Stimulated activated CD4-positive, alpha-beta T cell treated with anti-CD3 and anti-CD28 coated beads, Interleukin-4, amount 100 ng/mL, for 24 hours (primary cell): Measurements from ENCODE around the gene TCHHL1.

ENCODE experiments used
- DNase-seq: peaks from one replicate; pipeline ENCODE4 v3.0.0-alpha.2; 2020

Gene TCHHL1

DNA sequence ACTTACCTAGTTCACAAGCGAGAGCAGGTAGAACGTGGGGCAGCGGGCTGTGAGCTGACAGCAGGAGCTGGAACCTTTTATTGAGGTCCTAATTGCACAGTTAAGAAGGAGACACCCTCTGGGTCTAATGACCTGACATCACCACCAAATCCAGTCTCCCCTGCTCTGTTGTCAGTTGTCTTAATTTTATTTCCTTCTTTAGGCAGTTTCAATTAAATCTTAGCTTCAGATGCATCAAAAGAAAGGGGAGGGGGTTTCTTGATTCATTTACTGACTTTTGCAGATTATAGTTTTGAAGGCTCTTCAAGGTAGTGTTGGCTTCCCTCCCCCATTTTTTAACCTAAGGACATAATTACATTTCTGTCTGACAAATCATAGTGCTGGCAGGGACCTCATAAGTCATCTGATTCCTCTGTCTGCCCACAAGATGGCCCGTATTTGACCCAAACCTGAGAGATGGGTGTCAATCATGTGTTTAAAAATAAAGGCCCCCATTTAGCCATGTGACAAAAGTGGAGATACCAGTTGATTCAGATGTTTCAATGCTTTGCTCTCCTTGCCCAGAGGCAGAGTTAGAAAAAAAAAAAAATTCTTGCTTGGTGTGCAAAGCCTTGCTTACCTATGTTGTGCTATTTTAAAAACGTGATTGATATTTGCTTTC is at the start of gene TCHHL1:
TSS of gene TCHHL1 (minus strand) at position 51 of the 661 bp plus-strand sequence. CDS start 921 bp downstream, outside the sequence.
- no peak for DNase-seq

DNA sequence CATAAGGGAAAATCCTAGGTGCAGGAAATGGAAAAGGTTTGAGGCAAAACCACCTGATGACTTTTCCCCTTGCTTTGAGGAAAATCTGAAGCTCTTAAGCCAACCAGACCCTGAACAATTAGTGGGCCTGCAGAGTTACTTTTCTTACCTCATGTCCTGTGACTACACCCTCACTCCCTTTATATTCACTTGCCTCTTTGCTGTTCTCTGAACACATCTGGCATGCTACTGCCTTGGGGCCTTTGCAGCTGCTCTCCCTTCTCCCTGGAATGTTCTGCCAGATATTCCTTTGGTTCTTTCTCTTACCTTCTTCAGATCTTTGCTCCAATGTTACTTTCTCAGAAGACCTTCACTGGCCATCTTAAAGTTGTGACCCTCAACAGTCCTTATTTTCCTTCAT is 48.4 kb upstream of the TCHHL1 start:
- DNase-seq, result no peak

DNA sequence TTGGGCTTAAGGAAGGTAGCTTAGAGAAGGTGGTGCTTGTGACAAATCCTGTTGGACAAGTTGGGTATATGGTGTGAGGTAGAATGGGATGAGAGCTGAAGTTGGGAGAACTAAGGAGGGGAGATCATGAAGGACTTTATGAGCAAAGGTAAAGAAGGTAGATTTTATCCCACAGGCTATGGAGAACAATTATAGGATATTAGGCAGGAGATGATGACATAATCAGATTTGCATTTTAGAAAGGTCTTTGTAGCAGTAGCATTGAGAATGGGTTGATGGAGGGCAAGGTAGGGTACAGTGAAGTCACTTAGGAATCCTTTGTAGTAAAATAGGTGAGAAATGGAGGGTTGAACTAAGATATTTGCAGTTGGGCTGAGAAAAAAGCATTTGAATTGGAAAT is 41.3 kb upstream of the TCHHL1 start:
- DNase-seq, result no peak

DNA sequence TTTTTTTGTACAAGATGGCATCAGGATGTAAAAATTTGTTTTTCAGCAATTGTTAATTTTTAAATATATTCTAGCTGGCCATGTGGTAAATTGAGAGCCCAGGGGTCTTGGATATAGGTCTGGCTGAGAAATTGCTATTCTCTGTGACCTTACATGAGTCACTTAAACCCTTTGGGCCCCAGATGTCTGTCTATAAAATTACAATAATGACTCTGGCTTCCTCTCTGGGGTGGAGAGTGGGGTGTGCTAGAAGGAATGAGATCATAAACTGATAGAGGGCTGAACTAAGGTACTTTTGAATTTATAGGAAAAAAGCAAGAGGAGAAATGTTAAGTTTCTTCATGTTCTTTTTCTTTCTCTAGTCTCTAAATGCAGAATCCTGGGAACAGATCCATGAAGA is 38.8 kb upstream of the TCHHL1 start:
- no peak for DNase-seq

DNA sequence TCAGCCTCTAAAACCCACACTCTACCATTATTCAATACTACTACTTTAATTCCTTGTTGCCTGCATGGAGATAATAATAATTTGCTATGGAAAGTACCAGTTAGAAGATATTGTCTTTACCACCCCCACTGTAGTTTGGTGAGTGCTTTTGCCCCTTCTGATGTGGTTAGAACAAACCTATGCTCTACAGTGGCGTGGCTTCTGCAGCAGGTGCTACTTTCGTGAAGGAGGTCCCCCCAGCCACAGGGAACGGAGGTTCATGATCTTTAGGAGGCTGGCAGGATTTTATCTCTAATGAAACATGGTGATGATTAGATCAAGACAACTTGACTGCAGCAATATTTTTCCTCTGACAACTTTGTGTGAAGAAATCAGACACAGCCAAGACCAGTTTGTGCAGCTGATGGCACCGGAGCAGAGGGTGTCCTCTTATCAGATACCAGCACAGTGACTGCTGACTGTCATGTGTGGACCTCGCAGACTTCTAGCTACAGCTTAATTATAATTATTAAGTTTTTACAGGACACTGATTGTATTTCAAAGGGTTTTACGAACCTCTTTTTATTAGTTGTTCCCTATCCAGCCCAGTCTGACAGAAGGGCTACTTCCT is 37.1 kb upstream of the TCHHL1 start:
- no peak for DNase-seq

DNA sequence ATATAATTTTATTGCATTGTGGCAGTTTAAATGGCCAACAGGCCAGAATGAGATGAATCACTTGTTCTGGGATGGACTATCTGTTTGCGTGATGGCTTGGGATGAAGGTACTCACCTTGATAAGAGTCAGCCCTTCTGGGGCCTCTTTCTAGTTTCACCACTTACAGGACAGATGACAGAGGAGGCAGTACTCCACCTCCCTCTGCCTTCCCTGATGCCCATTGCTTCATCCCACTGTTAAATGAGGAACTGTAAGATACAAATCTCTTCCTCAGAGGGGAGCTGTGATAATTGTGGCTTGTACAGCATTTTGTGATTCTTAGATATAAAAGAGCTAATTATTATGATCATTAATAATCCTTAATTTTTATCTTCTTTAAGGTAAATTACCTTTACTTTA is 30.1 kb upstream of the TCHHL1 start:
- DNase-seq, result no peak

DNA sequence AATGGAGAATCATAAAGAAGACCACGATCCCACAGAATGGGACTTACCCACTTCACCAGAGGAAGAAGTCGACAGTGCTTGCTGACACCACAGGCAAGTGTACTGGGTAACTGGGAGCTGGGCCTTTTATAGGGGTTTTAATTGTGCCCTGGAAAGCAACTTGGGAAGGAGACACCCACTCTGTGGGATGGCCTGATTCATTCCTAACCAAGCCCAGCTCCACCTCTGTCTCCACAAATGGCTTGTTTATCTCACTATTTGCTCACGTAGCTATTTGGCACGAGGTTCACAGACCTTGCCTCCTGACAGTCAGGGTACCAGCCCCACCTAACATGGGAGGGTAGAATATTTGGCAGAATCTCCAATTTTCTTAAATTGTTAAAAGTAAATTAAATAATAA is 26.5 kb upstream of the TCHHL1 start, which contains the start of gene TCHH:
TSS of gene TCHH (minus strand) at position 101 of the 400 bp plus-strand sequence. CDS start 1,364 bp downstream, outside the sequence.
- DNase-seq, result no peak

DNA sequence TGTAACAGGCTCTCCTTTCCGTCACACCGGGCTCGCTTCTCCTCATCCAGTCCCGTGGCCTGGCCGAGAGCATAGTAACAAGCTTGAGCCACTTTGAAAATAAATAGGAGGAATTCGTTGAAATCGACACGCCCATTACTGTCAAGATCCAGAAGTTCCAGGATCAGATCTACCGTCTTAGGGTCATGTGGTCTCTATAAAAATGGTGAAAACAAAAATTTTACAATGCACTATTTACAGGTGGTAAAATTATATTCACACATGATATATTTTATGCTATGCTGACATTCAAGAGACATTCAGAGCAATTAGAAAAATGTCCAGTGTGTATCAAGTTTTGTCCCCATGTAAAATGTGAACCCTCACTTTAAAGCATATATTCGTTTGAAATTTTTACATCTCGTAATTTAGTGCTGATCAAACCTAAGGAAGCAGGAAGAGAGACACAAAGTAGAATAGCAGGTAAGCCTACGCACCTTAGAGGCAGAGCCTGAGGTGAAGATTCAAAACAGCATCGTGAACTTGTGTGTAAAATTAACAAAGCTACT is 24.1 kb upstream of the TCHHL1 start:
- DNase-seq, result no peak

DNA sequence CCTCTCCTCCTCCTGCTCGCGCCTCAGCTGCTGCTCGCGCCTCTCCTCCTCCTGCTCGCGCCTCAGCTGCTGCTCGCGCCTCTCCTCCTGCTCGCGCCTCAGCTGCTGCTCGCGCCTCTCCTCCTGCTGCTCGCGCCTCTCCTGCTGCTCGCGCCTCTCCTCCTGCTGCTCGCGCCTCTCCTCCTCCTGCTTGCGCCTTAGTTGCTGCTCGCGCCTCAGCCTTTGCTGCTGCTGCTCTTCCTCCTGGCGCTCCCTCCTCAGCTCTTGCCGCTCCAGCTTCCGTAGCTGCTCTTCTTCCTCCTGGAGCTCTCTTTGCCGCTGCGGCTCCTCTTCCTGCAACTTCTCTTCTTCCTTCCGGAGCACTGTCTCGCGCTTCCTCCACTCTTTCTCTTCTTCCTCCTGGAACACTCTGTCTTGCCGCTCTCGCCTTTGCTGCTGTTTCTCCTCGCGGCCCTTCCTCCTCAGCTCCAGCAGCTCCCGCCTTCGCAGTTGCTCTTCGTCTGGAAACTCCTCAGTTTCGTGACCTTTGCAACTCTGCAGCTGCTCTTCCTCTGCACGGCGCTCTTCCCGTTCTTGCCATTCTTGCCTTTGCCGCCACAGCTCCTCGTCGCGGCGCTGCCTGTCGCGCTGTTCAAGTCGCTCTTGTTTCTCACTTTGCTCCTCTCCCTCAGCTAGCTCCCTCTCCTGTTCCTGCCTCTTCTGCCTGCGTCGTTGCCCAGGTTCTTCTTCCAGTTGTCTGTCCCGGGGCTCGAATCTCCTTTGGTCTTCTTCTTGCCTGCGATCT is 23.4 kb upstream of the TCHHL1 start:
- DNase-seq, result peak; percentile 7

DNA sequence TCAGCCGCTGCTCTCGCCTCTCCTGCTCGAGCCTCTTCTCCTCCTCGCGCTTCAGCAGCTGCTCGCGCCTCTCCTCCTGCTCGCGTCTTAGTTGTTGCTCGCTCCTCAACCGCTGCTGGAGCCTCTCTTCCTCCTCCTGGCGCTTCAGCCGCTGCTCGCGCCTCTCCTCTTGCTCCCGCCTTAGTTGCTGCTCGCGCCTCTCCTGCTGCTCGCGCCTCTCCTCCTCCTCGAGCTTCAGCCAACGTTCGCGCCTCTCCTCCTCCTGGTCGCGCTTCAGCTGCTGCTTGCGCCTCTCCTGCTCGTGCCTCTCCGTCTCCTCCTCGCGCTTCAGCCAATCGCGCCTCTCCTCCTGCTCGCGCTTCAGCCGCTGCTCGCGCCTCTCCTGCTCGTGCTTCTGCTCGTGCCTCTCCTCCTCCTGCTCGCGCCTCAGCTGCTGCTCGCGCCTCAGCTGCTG is 22.7 kb upstream of the TCHHL1 start:
- DNase-seq, result peak; percentile 12

DNA sequence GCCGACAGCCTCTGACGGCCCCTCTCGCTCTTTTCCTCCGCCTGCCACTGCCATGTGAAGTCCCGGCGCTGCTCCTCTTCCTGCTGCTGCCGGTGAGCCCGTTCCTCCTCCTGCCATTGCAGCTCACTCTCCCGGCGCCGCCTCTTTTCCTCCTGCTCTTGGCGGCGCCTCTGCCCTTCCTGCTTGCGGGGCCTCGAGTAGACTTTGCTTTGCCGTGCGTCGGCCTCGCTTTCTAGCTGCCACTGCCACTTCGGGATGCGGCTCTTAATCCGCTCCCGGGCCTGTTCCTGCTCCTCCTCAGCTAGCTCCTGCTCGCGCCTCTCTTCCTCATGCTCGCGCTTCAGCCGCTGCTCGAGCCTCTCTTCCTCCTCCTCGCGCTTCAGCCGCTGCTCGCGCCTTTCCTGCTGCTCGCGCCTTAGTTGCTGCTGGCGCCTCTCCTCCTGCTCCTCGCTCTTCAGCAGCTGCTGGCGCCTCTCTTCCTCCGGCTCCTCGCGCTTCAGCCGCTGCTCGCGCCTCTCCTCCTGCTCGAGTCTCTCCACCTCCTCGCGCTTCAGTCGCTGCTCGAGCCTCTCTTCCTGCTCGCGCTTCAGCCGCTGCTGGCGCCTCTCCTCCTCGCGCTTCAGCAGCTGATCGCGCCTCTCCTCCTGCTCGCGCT is 22.1 kb upstream of the TCHHL1 start:
- DNase-seq, result peak; percentile 18

DNA sequence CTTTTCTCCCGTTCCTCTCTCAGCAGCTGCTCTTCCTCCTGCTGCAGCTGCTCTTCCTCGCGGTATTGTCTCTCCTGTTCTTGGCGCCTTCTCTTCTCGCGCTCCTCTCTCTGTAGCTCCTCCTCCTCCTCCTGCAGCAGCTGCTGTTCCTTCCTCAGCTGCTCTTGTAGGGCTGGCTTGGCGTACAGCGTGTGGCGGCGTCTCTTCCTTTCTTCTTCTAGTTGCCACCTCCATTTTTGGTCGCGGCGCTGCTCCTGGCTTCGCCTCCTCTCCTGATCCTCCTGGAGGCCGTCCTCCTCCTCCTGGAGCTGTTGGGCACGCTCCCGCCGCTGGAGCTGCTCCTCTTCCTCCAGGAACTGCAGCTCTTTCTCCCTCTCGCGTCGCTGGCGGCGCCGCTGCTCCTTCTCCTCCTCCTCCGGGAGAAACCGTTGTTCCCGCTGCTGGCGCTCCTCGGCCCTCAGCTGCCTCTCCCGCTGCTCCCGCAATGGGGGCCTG is 21.5 kb upstream of the TCHHL1 start:
- peak; percentile 19 for DNase-seq

DNA sequence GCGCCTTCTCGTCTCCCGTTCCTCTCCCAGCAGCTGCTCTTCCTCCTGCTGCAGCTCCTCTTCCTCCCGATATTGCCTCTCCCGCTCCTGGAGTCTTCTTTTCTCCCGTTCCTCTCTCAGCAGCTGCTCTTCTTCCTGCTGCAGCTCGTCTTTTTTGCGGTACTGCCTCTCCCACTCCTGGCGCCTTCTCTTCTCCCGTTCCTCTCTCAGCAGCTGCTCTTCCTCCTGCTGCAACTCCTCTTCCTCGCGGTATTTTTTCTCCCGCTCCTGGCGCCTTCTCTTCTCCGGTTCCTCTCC is 21.1 kb upstream of the TCHHL1 start:
- no peak for DNase-seq

DNA sequence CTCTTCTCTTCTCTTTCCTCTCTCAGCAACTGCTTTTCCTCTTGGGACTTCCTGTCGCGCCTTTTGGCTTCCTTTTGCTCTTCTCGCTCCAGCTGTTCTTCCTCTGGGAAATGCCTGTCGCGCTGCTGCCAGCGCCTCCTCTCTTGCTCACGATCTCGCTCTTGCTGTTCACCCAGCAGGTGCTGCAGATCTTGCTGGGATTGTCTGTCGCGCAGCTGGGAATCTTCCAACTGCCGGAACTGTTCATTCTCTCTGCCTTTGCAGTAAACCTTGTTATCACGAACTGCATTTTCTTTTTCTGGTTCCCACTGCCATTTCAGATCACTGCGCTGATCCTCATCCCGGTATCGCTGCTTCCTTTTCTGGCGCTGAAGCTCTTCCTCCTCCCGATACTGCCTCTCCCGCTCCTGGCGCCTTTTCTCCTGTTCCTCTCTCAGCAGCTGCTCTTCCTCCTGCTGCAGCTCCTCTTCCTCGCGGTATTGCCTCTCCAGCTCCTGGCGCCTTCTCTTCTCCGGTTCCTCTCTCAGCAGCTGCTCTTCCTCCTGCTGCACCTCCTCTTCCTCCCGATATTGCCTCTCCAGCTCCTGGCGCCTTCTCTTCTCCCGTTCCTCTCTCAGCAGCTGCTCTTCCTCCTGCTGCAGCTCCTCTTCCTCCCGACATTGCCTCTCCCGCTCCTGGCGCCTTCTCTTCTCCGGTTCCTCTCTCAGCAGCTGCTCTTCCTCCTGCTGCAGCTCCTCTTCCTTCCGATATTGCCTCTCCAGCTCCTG is 20.6 kb upstream of the TCHHL1 start:
- no peak for DNase-seq

DNA sequence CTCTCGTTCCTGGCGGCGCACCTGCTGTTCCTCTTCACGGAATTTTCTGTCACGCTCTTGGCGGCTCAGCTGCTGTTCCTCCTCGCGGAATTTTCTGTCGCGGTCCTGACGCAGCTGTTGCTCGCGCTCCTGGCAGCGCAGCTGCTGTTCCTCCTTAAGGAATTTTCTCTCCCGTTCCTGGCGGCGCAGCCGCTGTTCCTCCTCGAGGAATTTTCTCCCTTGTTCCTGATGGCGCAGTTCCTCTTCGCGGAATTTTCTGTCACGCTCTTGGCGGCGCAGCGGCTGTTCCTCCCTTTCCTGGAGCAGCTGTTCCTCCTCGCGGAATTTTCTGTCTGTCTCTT is 20.0 kb upstream of the TCHHL1 start:
- no peak for DNase-seq

DNA sequence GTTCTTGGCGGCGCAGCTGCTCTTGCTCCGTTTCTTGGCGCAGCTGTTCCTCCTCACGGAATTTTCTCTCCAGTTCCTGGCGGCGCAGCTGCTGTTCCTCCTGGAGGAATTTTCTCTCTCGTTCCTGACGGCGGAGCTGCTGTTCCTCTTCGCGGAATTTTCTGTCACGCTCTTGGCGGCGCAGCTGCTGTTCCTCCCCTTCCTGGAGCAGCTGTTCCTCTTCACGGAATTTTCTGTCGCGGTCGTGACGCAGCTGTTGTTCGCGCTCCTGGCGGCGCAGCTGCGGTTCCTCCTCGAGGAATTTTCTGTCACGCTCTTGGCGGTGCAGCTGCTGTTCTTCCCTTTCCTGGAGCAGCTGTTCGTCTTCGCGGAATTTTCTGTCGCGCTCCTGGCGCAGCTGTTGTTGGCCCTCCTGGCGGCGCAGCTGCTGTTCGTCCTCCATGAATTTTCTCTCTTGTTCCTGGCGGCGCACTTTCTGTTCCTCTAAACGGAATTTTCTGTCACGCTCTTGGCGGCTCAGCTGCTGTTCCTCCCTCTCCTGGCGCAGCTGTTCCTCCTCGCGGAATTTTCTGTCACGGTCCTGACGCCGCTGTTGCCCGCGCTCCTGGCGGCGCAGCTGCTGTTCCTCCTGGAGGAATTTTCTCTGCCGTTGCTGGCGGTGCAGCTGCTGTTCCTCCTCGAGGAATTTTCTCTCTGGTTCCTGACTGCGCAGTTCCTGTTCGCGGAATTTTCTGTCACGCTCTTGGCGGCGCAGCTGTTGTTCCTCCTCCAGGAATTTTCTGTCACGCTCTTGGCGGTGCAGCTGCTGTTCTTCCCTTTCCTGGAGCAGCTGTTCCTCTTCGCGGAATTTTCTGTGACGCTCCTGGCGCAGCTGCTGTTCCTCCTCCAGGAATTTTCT is 19.4 kb upstream of the TCHHL1 start:
- DNase-seq, result no peak

DNA sequence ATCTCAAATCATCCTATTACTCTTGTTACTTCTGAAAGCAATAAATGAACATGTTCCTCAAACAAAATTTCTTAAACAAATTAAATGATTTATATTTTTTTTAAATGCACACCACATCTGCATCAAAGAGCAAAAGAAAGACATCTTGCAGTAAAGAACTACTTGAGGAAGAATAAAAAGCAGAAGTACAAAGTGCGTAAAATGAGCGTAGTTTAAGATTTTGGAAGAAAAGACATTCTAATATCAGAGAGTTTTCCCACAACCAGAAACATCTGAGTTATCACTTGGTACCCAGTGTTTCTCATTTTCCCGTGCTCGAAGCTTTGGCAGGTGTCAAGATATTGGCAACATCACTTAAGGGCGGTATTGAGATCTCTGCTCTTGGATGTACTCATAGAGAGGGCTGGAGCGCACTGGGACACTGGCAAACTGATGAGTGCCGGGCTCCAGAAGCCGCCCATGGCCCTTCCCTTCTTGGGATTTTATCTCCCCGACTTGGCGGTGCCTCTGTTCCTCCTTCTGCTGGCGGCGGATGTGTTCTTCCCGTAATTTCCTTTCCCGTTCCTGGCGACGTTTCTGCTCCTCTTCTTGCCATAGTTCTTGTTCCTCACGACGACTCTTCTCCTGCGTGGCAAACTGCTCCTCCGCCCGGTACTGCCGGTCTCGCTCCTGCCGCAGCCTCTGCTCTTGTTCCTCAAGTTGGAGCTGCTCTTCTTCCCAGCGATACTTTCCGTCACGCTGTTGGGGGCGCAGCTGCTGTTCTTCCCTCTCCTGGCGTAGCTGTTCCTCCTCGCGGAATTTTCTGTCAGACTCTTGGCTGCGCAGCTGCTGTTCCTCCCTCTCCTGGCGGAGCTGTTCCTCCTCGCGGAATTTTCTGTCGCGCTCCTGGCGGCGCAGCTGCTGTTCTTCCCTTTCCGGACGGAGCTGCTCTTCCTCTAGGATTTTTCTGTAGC is 18.4 kb upstream of the TCHHL1 start:
- DNase-seq, result no peak

DNA sequence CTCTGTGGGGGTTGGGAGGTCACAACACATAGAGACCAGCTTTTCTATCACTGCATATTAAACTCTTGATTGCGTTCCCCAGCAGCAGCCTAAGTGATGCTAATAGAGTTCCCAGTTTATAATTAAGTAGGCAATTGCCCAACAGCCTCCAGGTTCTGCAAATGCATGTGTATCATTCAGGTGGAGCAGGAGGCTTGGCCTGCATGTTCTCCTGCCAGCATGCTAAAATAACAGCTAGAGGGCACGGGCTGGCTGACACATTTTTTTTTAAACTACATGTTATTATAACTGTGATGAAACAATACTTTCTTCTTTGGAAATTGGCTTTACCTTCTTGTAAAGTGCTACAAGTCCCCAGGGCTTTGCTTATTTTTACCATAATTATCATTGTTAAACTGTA is 16.0 kb upstream of the TCHHL1 start:
- no peak for DNase-seq

DNA sequence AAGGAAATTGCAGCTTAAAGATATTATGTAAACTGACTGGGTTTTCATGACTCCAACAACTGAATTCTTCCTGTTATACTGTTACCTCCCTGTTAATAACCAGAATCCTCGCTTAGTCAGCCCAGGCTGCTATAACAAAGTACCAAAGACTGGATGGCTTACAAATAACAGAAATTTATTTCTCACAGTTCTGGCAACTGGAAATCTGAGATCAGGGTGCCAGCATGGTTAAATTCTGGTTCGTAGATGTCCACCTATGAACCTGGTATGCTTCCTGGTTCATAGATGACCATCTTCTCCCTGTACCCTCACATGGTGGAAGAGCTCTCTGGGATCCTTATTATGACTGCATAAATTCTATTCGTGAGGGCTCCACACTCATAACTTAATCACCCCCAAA is 8.1 kb upstream of the TCHHL1 start:
- DNase-seq, result no peak

DNA sequence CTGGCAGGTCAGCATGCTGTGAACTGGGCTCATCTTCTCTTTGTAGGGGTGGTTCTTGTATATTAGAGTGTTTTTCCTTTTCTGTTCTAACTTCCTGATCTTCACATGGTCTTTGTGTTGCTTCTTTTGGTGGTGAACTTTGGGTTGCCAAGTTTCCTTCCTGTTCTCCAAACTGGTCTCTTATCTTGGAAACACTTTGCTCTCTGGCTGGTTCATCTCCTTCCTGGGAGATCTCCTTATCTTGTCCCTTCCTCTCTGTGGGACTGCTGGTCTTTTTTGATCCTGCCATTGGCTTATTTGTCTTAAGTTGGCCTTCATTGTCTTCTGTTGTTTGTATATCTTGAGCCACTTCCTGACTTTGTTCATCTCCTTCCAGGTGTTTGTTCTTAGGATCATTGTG is 2.1 kb downstream of the TCHHL1 start:
- DNase-seq, result no peak
